ENCODE data around the gene CHRNA1.

GRCh38 chr2:174716785-174717184 lies 47.5 kb downstream of the CHRNA1 start:
- TF ChIP-seq POLR2A (IDR thresholded peaks at IDR 0.05) (no peak), POLR2AphosphoS5 (IDR thresholded peaks at IDR 0.05) (no peak)
- TF ChIP-seq, protein P1, sequence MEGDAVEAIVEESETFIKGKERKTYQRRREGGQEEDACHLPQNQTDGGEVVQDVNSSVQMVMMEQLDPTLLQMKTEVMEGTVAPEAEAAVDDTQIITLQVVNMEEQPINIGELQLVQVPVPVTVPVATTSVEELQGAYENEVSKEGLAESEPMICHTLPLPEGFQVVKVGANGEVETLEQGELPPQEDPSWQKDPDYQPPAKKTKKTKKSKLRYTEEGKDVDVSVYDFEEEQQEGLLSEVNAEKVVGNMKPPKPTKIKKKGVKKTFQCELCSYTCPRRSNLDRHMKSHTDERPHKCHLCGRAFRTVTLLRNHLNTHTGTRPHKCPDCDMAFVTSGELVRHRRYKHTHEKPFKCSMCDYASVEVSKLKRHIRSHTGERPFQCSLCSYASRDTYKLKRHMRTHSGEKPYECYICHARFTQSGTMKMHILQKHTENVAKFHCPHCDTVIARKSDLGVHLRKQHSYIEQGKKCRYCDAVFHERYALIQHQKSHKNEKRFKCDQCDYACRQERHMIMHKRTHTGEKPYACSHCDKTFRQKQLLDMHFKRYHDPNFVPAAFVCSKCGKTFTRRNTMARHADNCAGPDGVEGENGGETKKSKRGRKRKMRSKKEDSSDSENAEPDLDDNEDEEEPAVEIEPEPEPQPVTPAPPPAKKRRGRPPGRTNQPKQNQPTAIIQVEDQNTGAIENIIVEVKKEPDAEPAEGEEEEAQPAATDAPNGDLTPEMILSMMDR (IDR thresholded peaks at IDR 0.05) = no peak
